Nephron progenitor cell (in vitro differentiated cells): ENCODE measurements around the gene CDKAL1.
"Not testable (repeated sequence)": the region's sequence is repeated elsewhere in the genome, so short reads cannot be mapped to it uniquely, and the experiment has no call there.

Source experiments
- DNase-seq: peaks from one replicate; pipeline ENCODE4 v3.0.0; 2021
- H3K27ac Mint-ChIP-seq: 2 replicates; pipeline ENCODE4 v1.8.0; 2021; ENCODE audit warnings: mild to moderate bottlenecking, moderate library complexity, mixed read lengths
- H3K27me3 Mint-ChIP-seq: 2 replicates; pipeline ENCODE4 v1.8.0; 2021; ENCODE audit warnings: mild to moderate bottlenecking, low read depth, mixed read lengths; ENCODE audit not compliant: poor library complexity
- H3K36me3 Mint-ChIP-seq: 2 replicates; pipeline ENCODE4 v1.8.0; 2021; ENCODE audit warnings: low read depth, mixed read lengths
- H3K4me1 Mint-ChIP-seq: 2 replicates; pipeline ENCODE4 v1.8.0; 2021; ENCODE audit warnings: mixed read lengths
- H3K4me3 Mint-ChIP-seq: 2 replicates; pipeline ENCODE4 v1.8.0; 2021; ENCODE audit warnings: mild to moderate bottlenecking, moderate library complexity, mixed read lengths
- H3K9me3 Mint-ChIP-seq: 2 replicates; pipeline ENCODE4 v1.8.0; 2021; ENCODE audit warnings: mild to moderate bottlenecking, moderate library complexity, mixed read lengths
- TF ChIP-seq, protein P1 (sequence below): fragments of 200-600 bp; sonication (generic); IDR thresholded peaks from 2 replicates; pipeline ENCODE4 v1.5.0; 2021; ENCODE audit warnings: antibody characterized with exemption

Gene CDKAL1

DNA sequence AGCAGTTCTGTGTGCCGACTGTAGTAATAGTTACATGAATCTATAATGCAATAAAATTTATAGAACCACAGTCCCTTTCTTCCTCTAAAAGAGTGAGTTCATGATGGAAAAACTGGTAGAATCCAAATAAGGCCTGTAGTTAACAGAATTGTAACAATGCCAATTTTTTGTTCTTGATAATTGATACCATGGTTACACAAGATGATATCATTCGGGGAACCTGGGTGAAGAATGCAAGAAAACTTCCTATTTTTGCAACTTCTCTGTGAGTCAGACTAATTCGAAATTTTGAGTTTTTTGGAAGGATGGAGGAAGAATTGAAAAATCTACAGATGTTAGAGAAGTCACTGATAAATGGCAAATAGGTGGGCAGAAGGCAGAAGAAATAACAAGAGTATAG, 381.8 kb downstream of the CDKAL1 start:
- H3K27ac Mint-ChIP-seq = no peak overlapping the region
- peaks cover 43% of the 10 kb centered on the region for H3K36me3 Mint-ChIP-seq
- no peak overlapping the region for H3K4me3 Mint-ChIP-seq
- H3K9me3 Mint-ChIP-seq = peaks cover 38% of the 10 kb centered on the region
- peaks cover 9% of the 10 kb centered on the region for H3K4me1 Mint-ChIP-seq
- H3K27me3 Mint-ChIP-seq = no peaks in the 10 kb centered on the region
- DNase-seq = no peak
- TF ChIP-seq, protein P1, sequence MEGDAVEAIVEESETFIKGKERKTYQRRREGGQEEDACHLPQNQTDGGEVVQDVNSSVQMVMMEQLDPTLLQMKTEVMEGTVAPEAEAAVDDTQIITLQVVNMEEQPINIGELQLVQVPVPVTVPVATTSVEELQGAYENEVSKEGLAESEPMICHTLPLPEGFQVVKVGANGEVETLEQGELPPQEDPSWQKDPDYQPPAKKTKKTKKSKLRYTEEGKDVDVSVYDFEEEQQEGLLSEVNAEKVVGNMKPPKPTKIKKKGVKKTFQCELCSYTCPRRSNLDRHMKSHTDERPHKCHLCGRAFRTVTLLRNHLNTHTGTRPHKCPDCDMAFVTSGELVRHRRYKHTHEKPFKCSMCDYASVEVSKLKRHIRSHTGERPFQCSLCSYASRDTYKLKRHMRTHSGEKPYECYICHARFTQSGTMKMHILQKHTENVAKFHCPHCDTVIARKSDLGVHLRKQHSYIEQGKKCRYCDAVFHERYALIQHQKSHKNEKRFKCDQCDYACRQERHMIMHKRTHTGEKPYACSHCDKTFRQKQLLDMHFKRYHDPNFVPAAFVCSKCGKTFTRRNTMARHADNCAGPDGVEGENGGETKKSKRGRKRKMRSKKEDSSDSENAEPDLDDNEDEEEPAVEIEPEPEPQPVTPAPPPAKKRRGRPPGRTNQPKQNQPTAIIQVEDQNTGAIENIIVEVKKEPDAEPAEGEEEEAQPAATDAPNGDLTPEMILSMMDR = no peak

DNA sequence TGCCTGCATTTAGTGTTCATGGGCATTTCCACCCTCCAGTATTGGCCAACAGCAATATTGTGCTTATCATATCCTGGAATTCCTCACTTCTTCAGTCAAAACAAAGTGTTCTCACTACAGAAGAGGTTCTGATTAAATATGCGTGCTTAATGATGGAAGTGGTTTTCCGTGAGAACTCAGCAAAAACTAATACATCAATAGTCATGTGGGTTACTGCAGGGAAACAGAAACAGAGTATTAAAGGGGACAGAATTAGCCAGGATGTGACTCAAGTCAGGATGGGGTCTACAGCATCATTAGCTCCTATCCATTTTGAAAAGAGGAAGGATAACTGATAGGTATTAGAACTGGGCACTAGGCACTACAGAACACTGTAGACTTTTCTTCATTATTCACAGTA, 384.6 kb downstream of the CDKAL1 start:
- no peaks in the 10 kb centered on the region for H3K27me3 Mint-ChIP-seq
- peaks cover 29% of the 10 kb centered on the region for H3K36me3 Mint-ChIP-seq
- no peak overlapping the region for H3K27ac Mint-ChIP-seq
- DNase-seq = no peak
- no peak overlapping the region for H3K4me3 Mint-ChIP-seq
- no peaks in the 10 kb centered on the region for H3K4me1 Mint-ChIP-seq
- H3K9me3 Mint-ChIP-seq = peaks cover 29% of the 10 kb centered on the region
- TF ChIP-seq, protein P1 = no peak

GRCh38 chr6:20919677-20920385, 385.6 kb downstream of the CDKAL1 start:
- no peaks in the 10 kb centered on the region for H3K27me3 Mint-ChIP-seq
- no peak overlapping the region for H3K4me3 Mint-ChIP-seq
- H3K9me3 Mint-ChIP-seq = peaks cover 21% of the 10 kb centered on the region
- DNase-seq = no peak
- H3K27ac Mint-ChIP-seq = no peak overlapping the region
- H3K4me1 Mint-ChIP-seq = no peaks in the 10 kb centered on the region
- TF ChIP-seq, protein P1 = no peak
- peaks cover 21% of the 10 kb centered on the region for H3K36me3 Mint-ChIP-seq

- Mint-ChIP-seq H3K27me3 (no peaks in the 10 kb centered on the region), H3K27ac (no peak overlapping the region), H3K9me3 (peaks cover 3% of the 10 kb centered on the region), H3K4me1 (no peaks in the 10 kb centered on the region), H3K4me3 (no peak overlapping the region), H3K36me3 (peaks cover 3% of the 10 kb centered on the region)
- DNase-seq = no peak
- TF ChIP-seq, protein P1 = no peak
Observed at GRCh38 chr6:20921578-20921977, 387.3 kb downstream of the CDKAL1 start.

- H3K4me3 Mint-ChIP-seq = no peak overlapping the region
- TF ChIP-seq, protein P1 = no peak
- DNase-seq = no peak
- H3K36me3 Mint-ChIP-seq = no peaks in the 10 kb centered on the region
- no peaks in the 10 kb centered on the region for H3K4me1 Mint-ChIP-seq
- H3K27ac Mint-ChIP-seq = no peak overlapping the region
- H3K9me3 Mint-ChIP-seq = no peaks in the 10 kb centered on the region
- H3K27me3 Mint-ChIP-seq = no peaks in the 10 kb centered on the region
Observed at GRCh38 chr6:20922743-20923142, 388.5 kb downstream of the CDKAL1 start.

DNA sequence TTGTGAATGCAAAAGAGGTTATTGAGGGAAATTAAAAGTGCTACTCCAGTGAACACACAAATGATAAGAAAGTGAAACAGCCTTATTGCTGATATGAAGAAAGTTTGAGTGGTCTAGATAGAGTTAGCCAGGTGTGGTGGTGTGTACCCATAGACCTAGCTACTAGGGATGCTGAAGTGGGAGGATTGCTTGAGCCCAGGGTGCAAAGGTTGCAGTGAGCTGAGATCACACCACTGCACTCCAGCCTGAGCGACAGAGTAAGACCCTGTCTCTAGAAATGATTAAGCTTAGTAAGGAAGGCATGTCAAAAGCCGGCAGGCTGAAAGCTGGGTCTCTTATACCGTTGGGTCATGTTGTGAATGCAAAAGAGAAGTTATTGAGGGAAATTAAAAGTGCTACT, 389.8 kb downstream of the CDKAL1 start:
- H3K27ac Mint-ChIP-seq, H3K4me3 Mint-ChIP-seq, H3K9me3 Mint-ChIP-seq, H3K36me3 Mint-ChIP-seq, DNase-seq, H3K27me3 Mint-ChIP-seq, H3K4me1 Mint-ChIP-seq: not testable (repeated sequence)
